HCT116 (cell line): ENCODE data around the gene LMBR1.

Experiments
- EGR1 ChIP-seq: IDR thresholded peaks from 2 replicates; pipeline ENCODE4 v1.6.1; 2012; ENCODE audit warnings: low read depth
- EZH2phosphoT487 ChIP-seq: fragments of 200-600 bp; IDR thresholded peaks from 2 replicates; pipeline ENCODE4 v1.6.1; 2018; ENCODE audit warnings: antibody characterized with exemption, borderline replicate concordance
- POLR2A ChIP-seq: IDR thresholded peaks from 2 replicates; pipeline ENCODE4 v1.7.0; 2011; ENCODE audit warnings: borderline replicate concordance; ENCODE audit not compliant: insufficient read depth, insufficient read length; ENCODE audit errors: extremely low read depth
- POLR2AphosphoS5 ChIP-seq: IDR thresholded peaks from 2 replicates; pipeline ENCODE4 v1.6.1; 2011; ENCODE audit warnings: mild to moderate bottlenecking, low read depth, low read length, moderate library complexity
- TF ChIP-seq, protein P1 (sequence below), 3 experiments: fragments of 200-600 bp in 1 of 3; sonication (generic) in 1 of 3; IDR thresholded peaks in 2 of 3; conservative IDR thresholded peaks in 1 of 3; 2 replicates each; pipeline ENCODE4 v1.5.1; 2012 to 2017; ENCODE audit warnings: low read depth in 2 of 3, low read length in 2 of 3, antibody characterized with exemption in 1 of 3, borderline replicate concordance in 1 of 3, control low read depth in 1 of 3, mild to moderate bottlenecking in 1 of 3, mixed read lengths in 1 of 3, mixed run types in 1 of 3, moderate library complexity in 1 of 3; ENCODE audit not compliant: insufficient read depth in 1 of 3

DNA sequence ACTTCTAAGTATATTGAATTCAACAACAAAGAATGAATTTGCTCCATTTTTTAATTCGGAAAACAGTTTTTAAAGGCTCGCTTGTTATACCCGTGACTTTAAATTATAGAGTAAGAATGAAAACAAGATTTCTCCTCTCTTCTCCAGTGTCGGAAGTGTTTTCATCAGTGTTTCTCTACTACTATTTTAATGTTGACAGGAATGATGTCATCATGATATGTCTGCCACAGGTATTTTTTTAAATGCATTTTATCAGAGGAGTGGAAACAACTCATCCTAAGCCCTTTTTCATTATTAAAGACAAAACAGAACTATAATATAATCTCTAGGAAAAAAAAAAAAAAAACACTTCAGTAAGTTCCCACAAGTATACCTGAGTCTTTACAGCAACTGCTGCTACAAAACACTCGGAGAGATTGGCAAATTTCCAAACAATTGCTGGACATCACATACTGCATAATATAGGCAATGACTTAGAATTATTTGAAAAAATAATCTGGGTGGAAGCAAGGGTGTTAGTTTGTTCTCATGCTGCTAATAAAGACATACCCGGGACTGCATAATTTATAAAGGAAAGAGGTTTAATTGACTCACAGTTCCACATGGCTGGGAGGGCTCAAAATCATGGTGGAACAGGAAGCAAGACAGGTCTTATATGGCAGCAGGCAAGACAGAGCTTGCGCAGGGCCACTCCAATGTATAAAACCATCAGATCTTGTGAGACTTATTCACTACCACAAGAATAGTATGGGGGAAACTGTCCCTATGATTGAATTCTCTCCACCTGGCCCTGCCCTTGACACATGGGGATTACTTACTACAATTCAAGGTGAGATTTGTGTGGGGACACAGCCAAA lies 257.2 kb downstream of the LMBR1 start:
- TF ChIP-seq, protein P1, sequence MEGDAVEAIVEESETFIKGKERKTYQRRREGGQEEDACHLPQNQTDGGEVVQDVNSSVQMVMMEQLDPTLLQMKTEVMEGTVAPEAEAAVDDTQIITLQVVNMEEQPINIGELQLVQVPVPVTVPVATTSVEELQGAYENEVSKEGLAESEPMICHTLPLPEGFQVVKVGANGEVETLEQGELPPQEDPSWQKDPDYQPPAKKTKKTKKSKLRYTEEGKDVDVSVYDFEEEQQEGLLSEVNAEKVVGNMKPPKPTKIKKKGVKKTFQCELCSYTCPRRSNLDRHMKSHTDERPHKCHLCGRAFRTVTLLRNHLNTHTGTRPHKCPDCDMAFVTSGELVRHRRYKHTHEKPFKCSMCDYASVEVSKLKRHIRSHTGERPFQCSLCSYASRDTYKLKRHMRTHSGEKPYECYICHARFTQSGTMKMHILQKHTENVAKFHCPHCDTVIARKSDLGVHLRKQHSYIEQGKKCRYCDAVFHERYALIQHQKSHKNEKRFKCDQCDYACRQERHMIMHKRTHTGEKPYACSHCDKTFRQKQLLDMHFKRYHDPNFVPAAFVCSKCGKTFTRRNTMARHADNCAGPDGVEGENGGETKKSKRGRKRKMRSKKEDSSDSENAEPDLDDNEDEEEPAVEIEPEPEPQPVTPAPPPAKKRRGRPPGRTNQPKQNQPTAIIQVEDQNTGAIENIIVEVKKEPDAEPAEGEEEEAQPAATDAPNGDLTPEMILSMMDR (IDR thresholded peaks at IDR 0.05 in 2 of 3, conservative IDR thresholded peaks at IDR 0.05 in 1 of 3; ENCODE audit: borderline replicate concordance in 1 of 3, insufficient read depth in 1 of 3, low read depth in 2 of 3, low read length in 2 of 3) = no peak
- no peak for TF ChIP-seq POLR2AphosphoS5
- no peak for TF ChIP-seq POLR2A
- no peak for TF ChIP-seq EGR1
- no peak for TF ChIP-seq EZH2phosphoT487
